WI38 (cell line): ENCODE data around the gene MILR1.
"Not testable (repeated sequence)": the region's sequence is repeated elsewhere in the genome, so short reads cannot be mapped to it uniquely, and the experiment has no call there.

ENCODE experiments used
- H3K4me3 ChIP-seq: 2 replicates; pipeline ENCODE4 v1.5.1; 2011; ENCODE audit warnings: low read depth, mild to moderate bottlenecking, control low read depth, low read length
- TF ChIP-seq, protein P1 (sequence below): IDR thresholded peaks from 2 replicates; pipeline ENCODE4 v1.5.1; 2012; ENCODE audit warnings: low read depth, mild to moderate bottlenecking, control low read depth, low read length

Gene MILR1

DNA sequence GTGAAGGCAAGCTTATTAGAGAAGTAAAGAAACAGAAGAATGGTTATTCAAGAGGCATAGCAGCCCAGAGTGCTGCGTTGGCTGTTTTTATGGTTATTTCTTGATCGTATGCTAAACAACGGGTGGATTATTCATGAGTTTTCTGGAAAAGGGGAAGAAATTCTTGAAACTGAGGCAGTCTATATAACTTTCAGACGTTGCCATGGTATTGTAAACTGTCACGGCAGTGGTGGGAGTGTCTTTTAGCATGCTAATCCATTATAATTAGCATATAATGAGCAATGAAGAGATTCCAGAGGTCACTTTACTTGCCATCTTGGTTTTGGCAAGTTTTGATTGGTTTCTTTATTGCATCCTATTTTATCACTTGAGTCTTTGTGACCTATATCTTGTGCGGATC lies 17.4 kb upstream of the MILR1 start:
- TF ChIP-seq, protein P1, sequence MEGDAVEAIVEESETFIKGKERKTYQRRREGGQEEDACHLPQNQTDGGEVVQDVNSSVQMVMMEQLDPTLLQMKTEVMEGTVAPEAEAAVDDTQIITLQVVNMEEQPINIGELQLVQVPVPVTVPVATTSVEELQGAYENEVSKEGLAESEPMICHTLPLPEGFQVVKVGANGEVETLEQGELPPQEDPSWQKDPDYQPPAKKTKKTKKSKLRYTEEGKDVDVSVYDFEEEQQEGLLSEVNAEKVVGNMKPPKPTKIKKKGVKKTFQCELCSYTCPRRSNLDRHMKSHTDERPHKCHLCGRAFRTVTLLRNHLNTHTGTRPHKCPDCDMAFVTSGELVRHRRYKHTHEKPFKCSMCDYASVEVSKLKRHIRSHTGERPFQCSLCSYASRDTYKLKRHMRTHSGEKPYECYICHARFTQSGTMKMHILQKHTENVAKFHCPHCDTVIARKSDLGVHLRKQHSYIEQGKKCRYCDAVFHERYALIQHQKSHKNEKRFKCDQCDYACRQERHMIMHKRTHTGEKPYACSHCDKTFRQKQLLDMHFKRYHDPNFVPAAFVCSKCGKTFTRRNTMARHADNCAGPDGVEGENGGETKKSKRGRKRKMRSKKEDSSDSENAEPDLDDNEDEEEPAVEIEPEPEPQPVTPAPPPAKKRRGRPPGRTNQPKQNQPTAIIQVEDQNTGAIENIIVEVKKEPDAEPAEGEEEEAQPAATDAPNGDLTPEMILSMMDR = no peak
- H3K4me3 ChIP-seq = no peak overlapping the region

DNA sequence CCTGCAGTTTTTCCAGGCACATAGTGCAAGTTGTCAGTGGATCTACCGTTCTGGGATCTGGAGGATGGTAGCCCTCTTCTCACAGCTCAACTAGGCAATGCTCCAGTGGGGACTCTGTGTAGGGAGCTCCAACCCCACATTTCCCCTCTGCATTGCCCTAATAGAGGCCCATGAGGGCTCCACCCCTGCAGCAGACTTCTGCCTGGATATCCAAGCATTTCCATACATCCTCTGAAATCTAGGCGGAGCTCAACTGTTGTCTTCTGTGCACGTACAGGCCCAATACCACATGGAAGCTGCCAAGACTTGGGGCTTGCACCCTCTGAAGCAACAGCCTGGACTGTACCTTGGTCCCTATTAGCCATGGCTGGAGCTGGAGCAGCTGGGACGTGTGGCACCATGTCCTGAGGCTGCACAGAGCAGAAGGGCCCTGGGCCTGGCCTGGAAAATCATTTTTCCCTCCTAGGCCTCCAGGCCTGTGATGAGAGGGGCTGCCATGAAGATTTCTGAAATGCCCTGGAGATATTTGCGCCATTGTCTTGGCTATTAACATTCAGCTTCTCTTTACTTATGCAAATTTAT lies 10.9 kb upstream of the MILR1 start:
- TF ChIP-seq, protein P1 = no peak
- no peak overlapping the region for H3K4me3 ChIP-seq

DNA sequence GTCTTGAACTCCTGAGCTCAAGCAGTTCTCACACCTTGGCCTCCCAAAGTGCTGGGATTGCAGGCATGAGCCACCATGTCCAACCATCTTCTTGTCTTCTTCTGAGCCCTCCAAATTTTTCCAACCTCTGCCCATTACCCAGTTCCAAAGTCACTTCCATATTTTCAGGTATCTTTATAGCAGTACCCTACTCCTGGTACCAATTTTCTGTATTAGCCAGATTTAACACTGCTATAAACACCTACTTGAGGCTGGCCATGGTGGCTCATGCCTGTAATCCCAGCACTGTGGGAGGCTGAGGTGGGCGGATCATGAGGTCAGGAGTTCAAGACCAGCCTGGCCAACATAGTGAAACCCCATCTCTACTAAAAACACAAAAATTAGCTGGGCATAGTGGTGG lies 9.4 kb upstream of the MILR1 start:
- H3K4me3 ChIP-seq = not testable (repeated sequence)

DNA sequence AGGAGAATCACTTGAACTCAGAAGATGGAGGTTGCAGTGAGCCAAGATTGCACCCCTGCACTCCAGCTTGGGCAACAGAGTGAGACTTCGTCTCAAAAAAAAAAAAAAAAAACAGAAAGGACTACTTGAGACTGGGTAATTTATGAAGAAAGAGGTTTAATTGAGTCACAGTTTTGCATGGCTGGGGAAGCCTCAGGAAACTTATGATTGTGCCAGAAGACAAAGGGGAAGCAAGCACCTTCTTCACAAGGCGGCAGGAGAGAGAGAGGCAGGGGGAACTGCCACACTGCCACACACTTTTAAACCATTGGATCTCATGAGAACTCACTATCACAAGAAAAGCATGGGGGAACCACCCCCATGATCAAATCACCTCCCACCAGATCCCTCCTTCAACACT lies 9.0 kb upstream of the MILR1 start:
- TF ChIP-seq, protein P1 = no peak
- H3K4me3 ChIP-seq = no peak overlapping the region

DNA sequence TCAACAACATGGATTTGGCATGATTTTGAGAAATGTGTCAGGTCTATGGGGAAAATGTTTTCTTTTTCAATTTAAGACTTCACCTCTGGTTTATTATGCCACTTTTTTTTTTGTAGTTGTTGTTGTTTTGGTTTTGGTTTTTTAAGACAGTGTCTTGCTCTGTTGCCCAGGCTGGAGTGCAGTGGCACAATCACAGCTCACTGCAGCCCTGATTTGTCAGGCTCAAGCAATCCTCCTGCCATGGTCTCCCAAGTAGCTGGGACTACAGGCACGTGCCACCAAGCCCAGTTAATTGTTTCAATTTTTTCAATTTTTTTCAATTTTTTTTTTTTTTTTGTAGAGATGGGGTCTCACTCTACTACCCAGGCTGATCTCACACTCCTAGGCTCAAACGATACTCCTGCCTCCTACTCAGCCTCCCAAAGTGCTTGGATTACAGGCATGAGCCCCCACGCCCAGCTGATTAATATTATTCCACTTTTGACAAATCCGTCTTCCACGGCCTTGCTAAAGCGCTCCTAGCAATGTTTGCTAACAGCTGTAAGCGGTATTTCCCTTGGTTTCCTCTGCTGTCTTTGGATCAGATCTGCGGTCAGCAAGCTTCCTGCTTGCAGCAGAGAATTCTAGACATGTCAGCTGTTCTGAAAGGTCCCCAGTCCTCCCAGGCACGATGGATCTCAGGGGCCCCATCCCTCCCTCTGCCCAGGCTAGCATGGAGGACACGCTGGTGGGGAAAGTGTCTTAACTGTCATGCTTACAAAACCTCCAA lies 7.0 kb upstream of the MILR1 start:
- H3K4me3 ChIP-seq = no peak overlapping the region
- TF ChIP-seq, protein P1 = no peak

DNA sequence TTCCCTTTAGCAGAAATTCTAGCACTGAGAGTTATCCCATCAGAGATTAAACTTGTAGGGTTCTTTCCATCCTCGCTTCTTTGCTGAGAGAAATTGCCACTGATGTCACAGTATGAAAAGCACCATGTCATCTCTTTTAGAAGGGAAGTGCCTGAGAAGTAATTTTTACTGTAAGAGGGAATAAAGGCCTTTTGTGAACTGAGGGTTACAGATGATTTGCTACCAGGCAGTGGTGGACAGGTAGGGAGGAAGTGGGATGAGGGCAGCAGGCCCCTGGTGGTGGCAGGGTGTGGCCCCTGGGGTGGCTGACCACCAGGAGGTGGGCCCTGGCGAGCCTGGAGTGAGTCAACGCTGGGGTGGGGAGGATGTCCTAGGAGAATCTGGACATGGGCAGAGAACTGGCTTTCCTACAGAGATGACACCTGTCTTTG lies 6.4 kb upstream of the MILR1 start:
- TF ChIP-seq, protein P1 = no peak
- H3K4me3 ChIP-seq = no peak overlapping the region

DNA sequence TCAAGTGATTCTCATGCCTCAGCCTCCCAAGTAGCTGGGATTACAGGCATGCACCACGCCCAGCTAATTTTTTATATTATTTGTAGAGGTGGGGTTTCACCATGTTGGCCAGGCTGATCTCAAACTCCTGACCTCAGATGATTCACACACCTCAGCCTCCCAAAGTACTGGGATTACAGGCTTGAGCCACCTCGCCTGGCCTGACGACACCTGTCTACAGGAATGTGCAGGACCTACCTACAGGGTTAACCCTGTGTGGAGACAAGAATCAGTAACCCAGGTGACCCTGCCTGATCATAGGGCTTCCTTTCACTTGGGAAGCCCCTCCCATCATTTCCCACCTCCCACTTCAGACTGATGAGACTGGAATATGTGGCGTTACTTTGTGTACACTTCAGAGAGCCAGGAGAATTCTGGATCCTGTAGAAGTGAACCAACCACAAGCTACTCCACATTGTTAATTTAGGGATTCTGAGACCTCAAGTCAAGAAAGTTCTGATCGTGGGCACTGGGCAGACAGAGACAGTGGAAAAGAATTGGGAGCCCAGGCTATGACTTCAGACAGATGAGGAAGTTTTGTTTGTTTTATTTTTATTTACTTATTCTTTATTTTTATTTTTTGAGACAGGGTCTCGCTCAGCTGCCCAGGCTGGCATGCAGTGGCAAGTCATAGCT lies 5.7 kb upstream of the MILR1 start:
- TF ChIP-seq, protein P1 = no peak
- H3K4me3 ChIP-seq = no peak overlapping the region
